BJ (cell line): ENCODE results near the gene AGT. TPM values are rescaled to one million over a fixed set of nuclear protein-coding genes. Genes with fewer than 3 reads are reported as not detected.
"Not testable (repeated sequence)": the region's sequence is repeated elsewhere in the genome, so short reads cannot be mapped to it uniquely, and the experiment has no call there.

Experiments
- CTCF ChIA-PET: fragments of 350-600 bp; formaldehyde crosslinking; extraction: SDS; loops from one replicate; lab custom pipeline; 2021; ENCODE audit warnings: antibody characterized with exemption, inconsistent platforms; lab: Yijun Ruan, JAX
- POLR2A ChIA-PET: fragments of 300-600 bp; sonication (Branson Sonifier 250); formaldehyde crosslinking; extraction: SDS; loops from one replicate; lab custom pipeline; 2021; ENCODE audit warnings: antibody characterized with exemption; lab: Charles Lee
- DNase-seq: peaks from one replicate; pipeline ENCODE4 v3.0.0-alpha.2; 2011; ENCODE audit warnings: low read depth
- H3K27me3 ChIP-seq: 2 replicates; pipeline ENCODE4 v1.6.0; 2011; ENCODE audit warnings: low read length; ENCODE audit not compliant: control insufficient read depth, insufficient read depth
- H3K36me3 ChIP-seq: 2 replicates; pipeline ENCODE4 v1.5.1; 2011; ENCODE audit warnings: low read length; ENCODE audit not compliant: control insufficient read depth, insufficient read depth
- H3K4me3 ChIP-seq: 2 replicates; pipeline ENCODE4 v1.5.1; 2011; ENCODE audit warnings: low read depth, mild to moderate bottlenecking, control low read depth, low read length
- polyA plus RNA-seq: library from polyadenylated mRNA; depleted of rRNA; stranded (reverse); fragments of >200 nt; gene quantifications from 2 replicates; pipeline ENCODE4 v1.2.3, GENCODE V29; 2011; rRNA removed
- TF ChIP-seq, protein P1 (sequence below): IDR thresholded peaks from 2 replicates; pipeline ENCODE4 v1.5.1; 2011; ENCODE audit warnings: low read depth, mild to moderate bottlenecking, control low read depth, inconsistent platforms, low read length, moderate library complexity; ENCODE audit not compliant: insufficient read depth

AGT gene
- polyA plus RNA-seq, 1 experiment = 4.1 TPM

DNA sequence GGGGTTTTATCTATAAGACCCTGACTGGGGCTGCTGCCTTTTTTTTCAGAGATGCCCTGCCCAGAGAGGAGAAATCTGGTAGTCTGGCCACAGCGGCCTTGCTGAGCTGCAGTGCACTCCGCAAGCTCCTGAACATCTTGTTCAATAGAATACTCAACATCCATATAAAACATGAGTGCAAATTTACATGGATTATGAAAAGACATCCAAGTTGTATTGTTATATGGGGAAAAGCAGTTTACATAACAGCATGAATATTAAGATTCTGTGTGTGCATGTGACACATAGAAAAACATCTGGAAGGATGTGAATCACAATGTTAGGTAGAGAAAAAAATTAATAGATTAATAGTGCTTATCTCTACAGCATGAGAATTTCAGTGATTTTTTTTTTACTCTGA is 55.2 kb downstream of the AGT start:
- CTCF ChIA-PET = no interaction called here

DNA sequence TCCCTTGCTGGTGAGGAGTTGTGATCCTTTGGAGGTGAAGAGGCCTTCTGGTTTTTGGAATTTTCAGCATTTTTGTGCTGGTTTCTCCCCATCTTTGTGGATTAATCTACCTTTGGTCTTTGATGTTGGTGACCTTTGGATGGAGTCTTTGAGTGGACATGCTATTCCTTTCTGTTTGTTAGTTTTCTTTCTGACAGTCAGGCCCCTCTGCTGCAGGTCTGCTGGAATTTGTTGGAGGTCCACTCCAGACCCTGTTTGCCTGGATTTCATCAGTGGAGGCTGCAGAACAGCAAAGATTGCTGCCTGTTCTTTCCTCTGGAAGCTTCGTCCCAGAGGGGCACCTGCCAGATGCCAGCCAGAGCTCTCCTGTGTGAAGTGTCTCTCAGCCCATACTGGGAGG is 55.8 kb downstream of the AGT start:
- H3K4me3 ChIP-seq, H3K36me3 ChIP-seq, POLR2A ChIA-PET, H3K27me3 ChIP-seq, CTCF ChIA-PET, DNase-seq: not testable (repeated sequence)

More for the DNA sequence above, 55.2 kb downstream of the AGT start:
- H3K27me3 ChIP-seq = no peaks in the 10 kb centered on the region
- TF ChIP-seq, protein P1, sequence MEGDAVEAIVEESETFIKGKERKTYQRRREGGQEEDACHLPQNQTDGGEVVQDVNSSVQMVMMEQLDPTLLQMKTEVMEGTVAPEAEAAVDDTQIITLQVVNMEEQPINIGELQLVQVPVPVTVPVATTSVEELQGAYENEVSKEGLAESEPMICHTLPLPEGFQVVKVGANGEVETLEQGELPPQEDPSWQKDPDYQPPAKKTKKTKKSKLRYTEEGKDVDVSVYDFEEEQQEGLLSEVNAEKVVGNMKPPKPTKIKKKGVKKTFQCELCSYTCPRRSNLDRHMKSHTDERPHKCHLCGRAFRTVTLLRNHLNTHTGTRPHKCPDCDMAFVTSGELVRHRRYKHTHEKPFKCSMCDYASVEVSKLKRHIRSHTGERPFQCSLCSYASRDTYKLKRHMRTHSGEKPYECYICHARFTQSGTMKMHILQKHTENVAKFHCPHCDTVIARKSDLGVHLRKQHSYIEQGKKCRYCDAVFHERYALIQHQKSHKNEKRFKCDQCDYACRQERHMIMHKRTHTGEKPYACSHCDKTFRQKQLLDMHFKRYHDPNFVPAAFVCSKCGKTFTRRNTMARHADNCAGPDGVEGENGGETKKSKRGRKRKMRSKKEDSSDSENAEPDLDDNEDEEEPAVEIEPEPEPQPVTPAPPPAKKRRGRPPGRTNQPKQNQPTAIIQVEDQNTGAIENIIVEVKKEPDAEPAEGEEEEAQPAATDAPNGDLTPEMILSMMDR = no peak
- POLR2A ChIA-PET = no interaction called here
- H3K36me3 ChIP-seq = peaks cover 2% of the 10 kb centered on the region; the same call in 1 of the 2 replicates
- no peak for DNase-seq
- no peak overlapping the region for H3K4me3 ChIP-seq

DNA sequence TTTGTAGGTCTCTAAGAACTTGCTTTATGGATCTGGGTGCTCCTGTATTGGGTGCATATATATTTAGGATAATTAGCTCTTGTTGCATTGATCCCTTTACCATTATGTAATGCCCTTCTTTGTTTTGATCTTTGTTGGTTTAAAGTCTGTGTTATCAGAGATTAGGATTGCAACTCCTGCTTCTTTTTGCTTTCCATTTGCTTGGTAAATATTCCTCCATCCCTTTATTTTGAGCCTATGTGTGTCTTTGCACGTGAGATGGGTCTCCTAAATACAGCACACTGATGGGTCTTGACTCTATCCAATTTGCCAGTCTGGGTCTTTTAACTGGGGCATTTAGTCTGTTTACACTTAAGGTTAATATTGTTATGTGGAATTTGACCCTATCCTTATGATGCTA is 57.2 kb downstream of the AGT start:
- H3K4me3 ChIP-seq, POLR2A ChIA-PET, H3K27me3 ChIP-seq, DNase-seq, H3K36me3 ChIP-seq: not testable (repeated sequence)
- CTCF ChIA-PET = interaction anchor here (1.1 kb wide), 1 partner anchor 11 kb away, joined by 3 read pairs; no protein-coding TSS in a partner anchor

Other genes starting within 250 kb of the AGT start
- gene COG2, start 71.6 kb downstream of the AGT start, polyA plus RNA-seq = 12.0 and 16.3 TPM in 2 replicates
- gene CAPN9, start 33.3 kb upstream of the AGT start, polyA plus RNA-seq = not detected in 2 replicates
- gene C1orf198, start 154.4 kb upstream of the AGT start, polyA plus RNA-seq = 186 and 195 TPM in 2 replicates